DOHH2 (cell line): ENCODE measurements around the gene ARF1.

ENCODE experiments used
- CTCF ChIP-seq: fragments of 200-600 bp; sonication (generic); IDR thresholded peaks from one replicate; pipeline ENCODE4 v1.5.1; 2014; ENCODE audit warnings: antibody characterized with exemption, mild to moderate bottlenecking, low read depth, low read length; ENCODE audit not compliant: poor library complexity, severe bottlenecking
- EZH2phosphoT487 ChIP-seq: fragments of 200-600 bp; sonication (generic); IDR thresholded peaks from 2 replicates; pipeline ENCODE4 v1.6.1; 2017; ENCODE audit warnings: borderline replicate concordance, mild to moderate bottlenecking, antibody characterized with exemption, low read length, moderate library complexity, mixed read lengths

GRCh38 chr1:228147768-228148167 is 65.3 kb downstream of the ARF1 start:
- no peak for TF ChIP-seq CTCF
- TF ChIP-seq EZH2phosphoT487 = no peak
